Stimulated activated CD4-positive, alpha-beta T cell treated with anti-CD3 and anti-CD28 coated beads, TNF-alpha, amount 100 ng/mL, for 1 hour (primary cell): ENCODE data around the gene PSMD12.
A peak's percentile ranks its signal among the peaks of the same experiment; 100 is the strongest.
"Not testable (repeated sequence)": the region's sequence is repeated elsewhere in the genome, so short reads cannot be mapped to it uniquely, and the experiment has no call there.

Experiments used
- DNase-seq, 3 donors: peaks; one replicate each; pipeline ENCODE4 v3.0.0-alpha.2; 2020; ENCODE audit warnings: low read depth in 3 of 3, low spot score in 1 of 3

Gene PSMD12

DNA sequence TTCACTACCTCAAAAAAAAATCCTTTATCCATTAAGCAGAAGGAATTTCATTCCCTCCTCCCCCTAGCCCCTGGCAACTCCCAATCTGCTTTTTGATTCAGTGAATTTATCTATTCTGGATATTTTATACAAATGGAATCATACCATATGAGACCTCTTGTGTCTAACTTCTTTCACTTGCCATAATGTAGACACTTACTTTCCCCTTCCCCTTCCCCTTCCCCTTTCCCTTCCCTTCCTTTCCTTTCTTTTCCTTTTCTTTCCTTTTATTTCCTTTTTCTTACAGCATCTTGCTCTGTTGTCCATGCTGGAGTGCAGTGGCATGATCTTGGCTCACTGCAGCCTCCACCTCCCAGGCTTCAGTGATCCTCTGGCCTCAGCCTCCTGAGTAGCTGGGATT is 50.5 kb downstream of the PSMD12 start:
- DNase-seq, result no peak

GRCh38 chr17:67312265-67312664 is 54.1 kb downstream of the PSMD12 start:
- DNase-seq, result no peak

GRCh38 chr17:67311575-67311974 is 54.8 kb downstream of the PSMD12 start:
- no peak for DNase-seq

- no peak for DNase-seq
Measured at GRCh38 chr17:67310406-67310805, 56.0 kb downstream of the PSMD12 start.

GRCh38 chr17:67305446-67306235 is 60.7 kb downstream of the PSMD12 start:
- DNase-seq, result not testable (repeated sequence)

DNA sequence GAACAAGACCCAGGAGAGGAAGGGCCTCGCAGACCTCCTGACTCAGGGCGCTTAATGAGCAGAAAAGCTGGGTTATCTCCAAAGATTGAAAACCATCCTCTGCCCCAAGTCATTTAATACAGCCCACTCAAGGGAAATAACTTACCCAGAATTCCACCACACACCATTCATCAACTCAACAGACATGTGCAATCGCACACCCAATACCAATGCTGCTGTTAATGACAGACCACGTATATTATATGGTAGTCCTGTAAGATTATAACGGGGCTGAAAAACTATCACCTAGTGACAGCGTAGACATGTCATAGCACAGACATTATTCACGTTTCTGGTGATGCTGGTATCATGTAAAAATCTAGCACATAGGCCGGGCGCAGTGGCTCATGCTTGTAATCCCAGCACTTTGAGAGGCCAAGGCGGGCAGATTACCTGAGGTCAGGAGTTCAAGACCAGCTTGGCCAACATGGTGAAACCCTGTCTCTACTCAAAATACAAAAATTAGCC is 68.9 kb downstream of the PSMD12 start:
- DNase-seq, result no peak

GRCh38 chr17:67294451-67295199 is 71.8 kb downstream of the PSMD12 start:
- no peak for DNase-seq

DNA sequence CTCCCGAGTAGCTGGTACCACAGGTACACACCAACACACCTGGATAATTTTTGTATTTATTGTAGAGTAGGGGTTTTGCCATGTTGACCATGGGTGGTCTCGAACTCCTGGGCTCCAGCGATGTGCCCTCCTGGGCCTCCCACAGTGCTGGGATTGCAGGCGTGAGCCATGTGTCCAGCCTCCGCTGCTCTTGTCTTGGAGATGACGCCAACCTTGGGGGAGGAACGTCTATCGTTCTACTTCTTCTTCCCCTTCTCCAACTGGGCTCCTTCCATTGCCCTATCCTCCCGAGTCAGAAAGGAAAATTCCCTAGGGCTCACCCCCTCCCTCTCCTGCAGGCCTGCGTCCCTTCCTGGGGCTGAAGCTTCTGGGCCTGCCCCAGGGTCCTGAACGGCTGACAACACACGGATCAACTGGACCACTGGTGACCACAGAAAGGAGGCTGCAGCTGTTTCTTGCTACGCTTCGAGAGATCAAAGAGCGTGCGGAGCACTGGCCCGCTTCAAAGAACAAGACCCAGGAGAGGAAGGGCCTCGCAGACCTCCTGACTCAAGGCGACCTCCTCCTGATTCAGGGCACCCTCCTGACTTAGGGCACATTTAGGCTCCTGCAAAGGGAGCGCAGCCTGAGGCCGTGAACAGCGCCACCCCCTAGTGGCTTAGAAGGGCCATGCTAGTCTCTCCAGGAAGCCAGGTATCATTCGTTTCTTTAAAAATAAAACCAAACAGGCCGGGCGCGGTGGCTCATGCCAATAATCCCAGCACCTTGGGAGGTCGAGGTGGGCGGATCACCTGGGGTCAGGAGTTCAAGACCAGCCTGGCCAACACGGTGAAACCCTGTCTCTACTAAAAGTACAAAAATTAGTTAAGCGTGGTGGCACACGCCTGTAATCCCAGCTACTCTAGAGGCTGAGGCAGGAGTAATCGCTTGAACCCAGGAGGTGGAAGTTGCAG is 72.8 kb downstream of the PSMD12 start:
- DNase-seq, result peak; percentile 28 to 47 (median 31)

DNA sequence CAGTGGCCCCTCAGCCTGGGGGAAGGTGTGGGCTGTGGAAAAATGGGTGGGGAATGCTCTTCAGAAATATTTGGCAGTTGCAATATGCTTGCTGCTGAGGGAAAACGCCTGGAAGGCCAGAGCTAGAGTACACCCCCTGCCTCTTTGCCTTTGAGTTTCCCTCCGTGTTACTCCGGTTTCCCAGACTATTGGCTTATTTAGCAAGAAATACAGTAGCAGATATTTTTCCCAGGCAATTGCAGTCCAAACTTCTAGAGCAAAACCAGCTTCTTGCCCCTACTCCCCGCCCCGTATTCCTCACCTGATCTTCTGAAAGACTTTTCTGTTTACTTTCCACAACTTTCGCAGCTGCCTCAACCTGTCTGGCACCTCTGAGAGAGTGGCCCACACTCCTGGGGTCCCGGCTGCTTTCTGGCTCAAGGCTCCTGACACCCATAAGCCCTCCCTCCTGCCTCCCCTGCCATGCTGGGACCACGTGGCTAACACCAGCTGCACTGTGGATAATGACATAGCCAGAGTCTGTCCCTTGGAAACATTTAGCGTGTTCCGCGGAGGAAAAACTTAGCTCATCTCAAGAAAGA is 75.6 kb downstream of the PSMD12 start:
- DNase-seq, result no peak

- no peak for DNase-seq
Measured at GRCh38 chr17:67290244-67290643, 76.1 kb downstream of the PSMD12 start.

DNA sequence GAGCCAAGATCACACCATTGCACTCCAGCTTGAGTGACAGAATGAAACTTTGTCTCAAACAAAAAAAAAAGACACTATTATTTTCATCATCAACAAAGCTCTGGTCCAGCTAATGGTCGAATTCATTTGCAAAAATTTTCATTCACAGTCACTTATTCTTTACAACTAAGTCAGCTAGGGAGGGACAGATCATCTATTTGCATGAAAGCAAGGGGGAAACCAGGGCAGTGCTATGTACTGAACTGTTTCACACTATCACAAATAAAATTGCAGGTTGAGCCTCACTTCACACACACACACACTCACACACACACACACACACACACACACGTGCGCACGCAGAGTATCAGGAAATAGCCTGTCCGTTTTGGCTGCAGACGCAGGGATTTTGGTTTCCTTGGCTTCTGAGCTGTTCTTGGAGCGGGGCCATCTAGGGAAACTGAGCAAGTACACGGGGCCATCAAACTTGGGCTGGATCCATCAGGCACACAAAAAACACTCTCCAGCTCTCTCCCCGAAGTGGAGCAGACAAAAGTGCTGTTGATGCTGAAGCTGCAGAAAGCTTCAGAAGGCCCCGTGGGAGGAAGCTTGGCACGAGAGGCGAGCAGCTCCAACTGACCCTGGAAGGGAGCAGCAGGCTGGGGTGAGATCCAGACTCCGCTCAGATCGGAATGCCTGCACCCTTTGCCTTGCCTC is 77.0 kb downstream of the PSMD12 start:
- DNase-seq, result no peak
